GM08714 (cell line): Measurements from ENCODE around the gene DAB2IP.

Source experiments
- H3K4me3 ChIP-seq: fragments of 200-500 bp; sonication (Bioruptor generic); 2 replicates; pipeline ENCODE4 v1.5.1; 2014; ENCODE audit warnings: mild to moderate bottlenecking, low read length, inconsistent platforms
- ZNF274 ChIP-seq: IDR thresholded peaks from 2 replicates; pipeline ENCODE4 v1.6.1; 2012; ENCODE audit warnings: mild to moderate bottlenecking, low read depth, low read length

DAB2IP gene

GRCh38 chr9:121816449-121816817 is 165.0 kb downstream of the DAB2IP start:
- TF ChIP-seq ZNF274 = no peak
- H3K4me3 ChIP-seq = no peak overlapping the region

DNA sequence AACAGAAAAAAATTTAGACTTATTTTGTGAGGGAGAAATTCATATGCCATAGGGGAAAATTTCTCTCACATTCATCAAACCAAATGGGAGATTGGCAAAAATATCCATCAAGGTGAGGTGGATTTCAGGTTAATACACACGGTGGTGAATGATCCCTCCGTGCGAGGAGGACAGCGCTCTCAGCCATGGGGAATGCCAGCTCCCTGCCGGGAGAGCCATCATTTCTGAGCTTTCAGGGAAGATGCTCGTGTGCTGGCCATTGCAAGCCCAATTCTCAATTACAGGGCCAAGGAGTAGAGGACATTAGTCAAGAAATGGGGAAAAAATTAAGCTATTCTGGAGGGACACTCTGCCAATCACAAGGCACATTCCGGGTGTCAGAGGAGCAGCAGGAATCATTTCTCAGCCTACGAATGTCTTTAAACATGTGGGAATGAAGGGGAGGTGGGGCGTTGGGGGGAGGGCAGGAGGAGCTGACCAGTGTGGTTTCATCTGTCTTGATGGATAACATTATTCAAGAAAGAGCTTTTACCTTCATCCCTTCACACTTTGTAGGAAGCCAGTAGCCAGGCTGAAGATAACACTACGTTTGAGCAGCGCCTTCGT is 165.5 kb downstream of the DAB2IP start:
- no peak overlapping the region for H3K4me3 ChIP-seq
- no peak for TF ChIP-seq ZNF274

GRCh38 chr9:121817476-121817875 is 166.0 kb downstream of the DAB2IP start:
- H3K4me3 ChIP-seq = no peak overlapping the region
- no peak for TF ChIP-seq ZNF274

GRCh38 chr9:121818016-121818661 is 166.7 kb downstream of the DAB2IP start:
- H3K4me3 ChIP-seq = no peak overlapping the region
- no peak for TF ChIP-seq ZNF274

DNA sequence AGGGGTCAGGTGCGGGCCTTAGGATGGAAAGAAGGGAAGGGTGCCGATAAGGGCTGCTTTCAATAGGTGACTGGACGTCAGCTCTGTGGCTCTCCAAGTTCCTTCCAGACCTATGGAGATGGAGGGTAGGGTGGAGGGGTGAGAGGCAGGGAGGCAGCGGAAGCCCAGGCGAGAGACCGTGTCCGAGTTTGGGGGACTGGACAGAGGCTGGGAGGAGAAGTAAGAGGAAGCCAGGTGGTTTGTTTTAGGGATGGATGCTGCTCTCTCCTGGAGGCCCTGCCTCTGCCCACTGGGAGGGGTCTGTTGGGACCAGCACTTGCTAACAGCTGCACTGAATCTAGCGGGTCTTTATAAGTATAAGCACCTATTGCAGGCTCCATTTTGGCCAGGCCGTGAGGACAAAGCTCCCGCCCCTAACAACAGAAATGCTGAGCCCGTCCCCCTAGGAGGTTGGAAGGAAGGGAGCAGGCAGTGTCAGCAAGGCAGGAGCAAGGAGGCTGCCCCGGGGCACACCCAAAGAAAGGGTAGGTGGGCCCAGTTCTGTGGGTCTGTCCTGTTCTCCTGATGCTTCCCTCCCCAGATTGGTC is 167.5 kb downstream of the DAB2IP start:
- TF ChIP-seq ZNF274 = no peak
- no peak overlapping the region for H3K4me3 ChIP-seq

DNA sequence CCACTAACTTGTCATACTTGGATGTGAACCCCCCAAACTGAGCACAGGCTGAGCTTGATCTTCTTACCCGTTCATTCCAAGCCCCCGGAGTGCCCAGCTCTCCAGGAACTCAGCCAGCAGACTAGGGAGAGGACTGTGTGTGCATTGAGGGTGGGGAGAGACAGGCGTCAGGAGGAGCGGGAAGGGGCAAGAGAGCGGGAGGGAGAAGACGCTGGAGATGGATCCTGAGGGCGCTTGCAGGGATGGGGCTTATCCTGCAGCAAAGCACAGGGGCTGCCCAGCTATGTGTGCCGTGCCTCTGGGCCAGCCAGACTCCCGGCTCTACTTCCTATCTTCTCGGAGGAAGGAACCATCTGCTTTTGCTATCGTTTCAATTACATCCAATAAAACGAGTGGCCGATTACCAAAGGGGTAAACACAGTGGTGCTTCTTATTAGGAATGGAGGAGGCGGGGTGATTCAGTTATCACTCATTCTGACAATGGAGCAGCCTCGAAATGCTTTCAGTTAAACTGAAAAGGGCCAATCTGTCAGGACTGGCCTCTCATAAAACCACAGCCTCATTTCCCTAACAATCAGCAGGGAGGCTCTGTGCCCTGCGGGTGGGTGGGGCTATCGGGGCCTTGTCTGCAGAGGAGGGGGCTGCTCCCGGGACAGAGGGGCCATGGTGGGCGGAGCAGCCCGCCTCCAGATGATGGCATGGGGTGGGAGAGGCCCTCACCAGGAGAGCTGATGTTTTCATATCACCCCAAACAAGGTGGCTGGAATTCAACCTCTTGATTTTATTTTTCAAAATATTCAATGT is 168.2 kb downstream of the DAB2IP start:
- no peak overlapping the region for H3K4me3 ChIP-seq
- TF ChIP-seq ZNF274 = no peak

- no peak for TF ChIP-seq ZNF274
- H3K4me3 ChIP-seq = no peak overlapping the region
These were observed 169.0 kb downstream of the DAB2IP start for GRCh38 chr9:121820286-121821005.

DNA sequence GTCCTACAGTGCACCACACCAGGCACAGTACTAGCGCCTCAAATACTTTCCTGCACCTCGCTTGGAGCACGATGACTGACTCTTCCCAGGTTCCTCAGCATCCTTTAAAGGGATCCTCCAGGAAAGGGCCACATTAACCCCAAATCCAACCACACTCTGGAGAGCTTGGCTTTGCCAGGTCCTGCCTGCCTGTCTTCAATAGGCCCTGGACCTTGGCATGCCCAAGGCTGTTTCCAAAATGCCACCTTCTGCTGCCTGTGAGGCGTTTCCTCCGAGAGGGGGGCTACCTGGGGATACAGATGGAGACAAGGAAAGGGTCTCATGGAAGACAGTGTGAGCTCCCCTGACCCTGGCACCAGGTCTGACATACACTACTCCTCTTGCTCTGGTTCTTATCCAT is 169.9 kb downstream of the DAB2IP start:
- H3K4me3 ChIP-seq = no peak overlapping the region
- TF ChIP-seq ZNF274 = no peak

GRCh38 chr9:121822093-121823085 is 171.0 kb downstream of the DAB2IP start:
- H3K4me3 ChIP-seq = no peak overlapping the region
- TF ChIP-seq ZNF274 = no peak

GRCh38 chr9:121823451-121824169 is 172.2 kb downstream of the DAB2IP start:
- no peak overlapping the region for H3K4me3 ChIP-seq
- no peak for TF ChIP-seq ZNF274

DNA sequence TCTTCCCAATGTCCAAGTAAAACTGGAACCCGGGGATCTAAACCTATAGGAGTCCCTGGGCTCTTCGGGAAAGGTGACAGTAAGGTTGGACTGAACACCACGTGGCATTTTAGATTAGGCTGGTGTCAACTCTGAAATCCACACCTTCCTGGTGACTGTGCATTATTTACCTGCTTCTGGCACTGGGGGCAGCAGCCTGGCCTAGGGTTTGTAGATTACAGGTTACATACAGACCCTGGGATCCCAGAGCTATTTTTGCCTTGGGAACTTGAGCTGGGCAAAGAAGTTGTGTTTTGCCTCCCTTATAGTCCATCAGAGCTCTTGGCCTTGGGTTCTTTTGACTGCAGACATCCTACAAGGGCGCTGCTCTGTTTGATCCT is 173.2 kb downstream of the DAB2IP start:
- no peak for TF ChIP-seq ZNF274
- no peak overlapping the region for H3K4me3 ChIP-seq

- no peak for TF ChIP-seq ZNF274
- no peak overlapping the region for H3K4me3 ChIP-seq
These were observed 173.7 kb downstream of the DAB2IP start for GRCh38 chr9:121825031-121825691.
